Immature natural killer cell (primary cell): ENCODE measurements around the gene CLSTN1. TPM values are rescaled to one million over a fixed set of nuclear protein-coding genes. Genes with fewer than 3 reads are reported as not detected.
"Not testable (repeated sequence)": the region's sequence is repeated elsewhere in the genome, so short reads cannot be mapped to it uniquely, and the experiment has no call there.

ENCODE experiments used
- DNase-seq, 3 donors: peaks; one replicate each; pipeline ENCODE4 v3.0.0; 2022; ENCODE audit warnings: mixed read lengths in 1 of 3
- H3K27ac Mint-ChIP-seq, 6 donors: one replicate each; pipeline ENCODE4 v1.8.0; 2020; ENCODE audit warnings: mixed read lengths in 6 of 6, mild to moderate bottlenecking in 5 of 6, inconsistent platforms in 4 of 6, moderate library complexity in 3 of 6
- H3K27me3 Mint-ChIP-seq, 3 donors: one replicate each; pipeline ENCODE4 v1.8.0; 2020 to 2021; ENCODE audit warnings: low read depth in 3 of 3, mild to moderate bottlenecking in 3 of 3, mixed read lengths in 3 of 3, moderate library complexity in 3 of 3, inconsistent platforms in 1 of 3
- H3K36me3 Mint-ChIP-seq, 3 donors: one replicate each; pipeline ENCODE4 v1.8.0; 2020; ENCODE audit warnings: mixed read lengths in 3 of 3, inconsistent platforms in 2 of 3, mild to moderate bottlenecking in 2 of 3
- H3K4me1 Mint-ChIP-seq, 2 donors: one replicate each; pipeline ENCODE4 v1.8.0; 2020; ENCODE audit warnings: inconsistent platforms in 2 of 2, mild to moderate bottlenecking in 2 of 2, mixed read lengths in 2 of 2, moderate library complexity in 1 of 2
- H3K4me3 Mint-ChIP-seq, 5 donors: one replicate each; pipeline ENCODE4 v1.8.0; 2020; ENCODE audit warnings: mild to moderate bottlenecking in 5 of 5, mixed read lengths in 5 of 5, inconsistent platforms in 3 of 5, moderate library complexity in 3 of 5
- H3K9me3 Mint-ChIP-seq, 6 donors: one replicate each; pipeline ENCODE4 v1.8.0; 2020; ENCODE audit warnings: mild to moderate bottlenecking in 6 of 6, mixed read lengths in 6 of 6, inconsistent platforms in 4 of 6, moderate library complexity in 3 of 6
- polyA plus RNA-seq, 3 donors: library from polyadenylated mRNA; unstranded; fragments of 300-500 nt; fragmentation: Illumina TruSeq; gene quantifications; one replicate each; pipeline ENCODE4 v1.2.3, GENCODE V29; 2021

CLSTN1 gene
- polyA plus RNA-seq, 3 donors from 2014 or later = 7.4 to 35.7 (median 11.0) TPM

- H3K36me3 Mint-ChIP-seq = peaks cover 0 to 3% (median 3%) of the 10 kb centered on the region in 3 donors
- peaks cover 0 to 2% (median 1%) of the 10 kb centered on the region in 3 donors for H3K27me3 Mint-ChIP-seq
- DNase-seq = no peak
- H3K4me1 Mint-ChIP-seq = peaks cover 8 to 23% of the 10 kb centered on the region in 2 donors
- H3K4me3 Mint-ChIP-seq = no peak overlapping the region
- no peaks in the 10 kb centered on the region for H3K9me3 Mint-ChIP-seq
- H3K27ac Mint-ChIP-seq = no peak overlapping the region
These were observed 9.1 kb downstream of the CLSTN1 start for GRCh38 chr1:9814619-9815018.

- Mint-ChIP-seq H3K27ac (no peak overlapping the region), H3K27me3 (peaks cover 0 to 3% (median 1%) of the 10 kb centered on the region in 3 donors), H3K4me1 (peaks cover 25 to 47% of the 10 kb centered on the region in 2 donors), H3K9me3 (no peaks in the 10 kb centered on the region), H3K36me3 (peaks cover 0 to 3% (median 3%) of the 10 kb centered on the region in 3 donors), H3K4me3 (no peak overlapping the region)
- no peak for DNase-seq
These were observed 12.4 kb downstream of the CLSTN1 start for GRCh38 chr1:9811239-9811966.

- H3K27me3 Mint-ChIP-seq = peaks cover 0 to 2% (median 0%) of the 10 kb centered on the region in 3 donors
- H3K27ac Mint-ChIP-seq = peak overlapping the region in 5 of 6 donors; percentile 1 to 80 (median 66)
- peaks cover 24 to 41% of the 10 kb centered on the region in 2 donors for H3K4me1 Mint-ChIP-seq
- DNase-seq = no peak
- peak overlapping the region in 1 of 5 donors; percentile 5 for H3K4me3 Mint-ChIP-seq
- H3K9me3 Mint-ChIP-seq = no peaks in the 10 kb centered on the region
- no peaks in the 10 kb centered on the region for H3K36me3 Mint-ChIP-seq
These were observed 14.7 kb downstream of the CLSTN1 start for GRCh38 chr1:9809100-9809510.

- Mint-ChIP-seq H3K27ac (peak overlapping the region in 1 of 6 donors; percentile 18), H3K4me3 (no peak overlapping the region), H3K36me3 (no peaks in the 10 kb centered on the region), H3K4me1 (peaks cover 24 to 41% of the 10 kb centered on the region in 2 donors), H3K27me3 (peaks cover 0 to 2% (median 0%) of the 10 kb centered on the region in 3 donors), H3K9me3 (no peaks in the 10 kb centered on the region)
- DNase-seq = no peak
These were observed 15.3 kb downstream of the CLSTN1 start for GRCh38 chr1:9808459-9808858.

- peak overlapping the region in 1 of 6 donors; percentile 22 for H3K27ac Mint-ChIP-seq
- H3K27me3 Mint-ChIP-seq = peaks cover 0 to 2% (median 0%) of the 10 kb centered on the region in 3 donors
- peaks cover 24 to 44% of the 10 kb centered on the region in 2 donors for H3K4me1 Mint-ChIP-seq
- H3K9me3 Mint-ChIP-seq = no peaks in the 10 kb centered on the region
- no peak for DNase-seq
- no peak overlapping the region for H3K4me3 Mint-ChIP-seq
- H3K36me3 Mint-ChIP-seq = no peaks in the 10 kb centered on the region
These were observed 16.2 kb downstream of the CLSTN1 start for GRCh38 chr1:9807541-9807940.

GRCh38 chr1:9805972-9806371, 17.8 kb downstream of the CLSTN1 start:
- not testable (repeated sequence) for H3K27ac Mint-ChIP-seq, H3K4me3 Mint-ChIP-seq, H3K9me3 Mint-ChIP-seq, H3K27me3 Mint-ChIP-seq, DNase-seq, H3K36me3 Mint-ChIP-seq
- H3K4me1 Mint-ChIP-seq = peaks cover 30 to 52% of the 10 kb centered on the region in 2 donors

GRCh38 chr1:9805006-9805508, 18.7 kb downstream of the CLSTN1 start:
- H3K27me3 Mint-ChIP-seq = peaks cover 0 to 2% (median 2%) of the 10 kb centered on the region in 3 donors
- H3K36me3 Mint-ChIP-seq = no peaks in the 10 kb centered on the region
- H3K27ac Mint-ChIP-seq = peak overlapping the region in 1 of 6 donors; percentile 61
- no peaks in the 10 kb centered on the region for H3K9me3 Mint-ChIP-seq
- DNase-seq = no peak
- H3K4me3 Mint-ChIP-seq = no peak overlapping the region
- H3K4me1 Mint-ChIP-seq = peaks cover 31 to 52% of the 10 kb centered on the region in 2 donors

GRCh38 chr1:9803003-9803918, 20.5 kb downstream of the CLSTN1 start:
- peak overlapping the region in 1 of 6 donors; percentile 73 for H3K27ac Mint-ChIP-seq
- H3K4me1 Mint-ChIP-seq = peaks cover 30 to 52% of the 10 kb centered on the region in 2 donors
- H3K27me3 Mint-ChIP-seq, H3K4me3 Mint-ChIP-seq, H3K36me3 Mint-ChIP-seq, DNase-seq, H3K9me3 Mint-ChIP-seq: not testable (repeated sequence)

- H3K4me1 Mint-ChIP-seq = peaks cover 38 to 51% of the 10 kb centered on the region in 2 donors
- peak overlapping the region in 3 of 5 donors; percentile 2 to 50 (median 43) for H3K4me3 Mint-ChIP-seq
- H3K9me3 Mint-ChIP-seq = no peaks in the 10 kb centered on the region
- H3K36me3 Mint-ChIP-seq = peaks cover 0 to 1% (median 0%) of the 10 kb centered on the region in 3 donors
- DNase-seq = no peak
- peaks cover 2 to 3% (median 2%) of the 10 kb centered on the region in 3 donors for H3K27me3 Mint-ChIP-seq
- H3K27ac Mint-ChIP-seq = peak overlapping the region; percentile 10 to 85 (median 50)
These were observed 21.9 kb downstream of the CLSTN1 start for GRCh38 chr1:9801909-9802308.

GRCh38 chr1:9798236-9799130, 25.3 kb downstream of the CLSTN1 start:
- Mint-ChIP-seq H3K27ac (peak overlapping the region in 5 of 6 donors; percentile 18 to 76 (median 39)), H3K9me3 (no peaks in the 10 kb centered on the region), H3K4me1 (peaks cover 51 to 78% of the 10 kb centered on the region in 2 donors), H3K36me3 (peaks cover 0 to 4% (median 0%) of the 10 kb centered on the region in 3 donors), H3K27me3 (peaks cover 2 to 3% (median 2%) of the 10 kb centered on the region in 3 donors), H3K4me3 (peak overlapping the region; percentile 1 to 60 (median 22))
- no peak for DNase-seq

GRCh38 chr1:9797049-9797448, 26.7 kb downstream of the CLSTN1 start:
- Mint-ChIP-seq H3K27ac (peak overlapping the region in 4 of 6 donors; percentile 42 to 77 (median 62)), H3K36me3 (peaks cover 0 to 4% (median 0%) of the 10 kb centered on the region in 3 donors), H3K4me3 (peak overlapping the region in 2 of 5 donors; percentile 40 to 42), H3K9me3 (no peaks in the 10 kb centered on the region), H3K27me3 (peaks cover 2 to 3% (median 2%) of the 10 kb centered on the region in 3 donors), H3K4me1 (peaks cover 50 to 82% of the 10 kb centered on the region in 2 donors)
- no peak for DNase-seq

GRCh38 chr1:9794081-9794480, 29.7 kb downstream of the CLSTN1 start:
- Mint-ChIP-seq H3K36me3 (peaks cover 0 to 4% (median 0%) of the 10 kb centered on the region in 3 donors), H3K4me3 (no peak overlapping the region), H3K27me3 (peaks cover 0 to 2% (median 0%) of the 10 kb centered on the region in 3 donors), H3K27ac (peak overlapping the region in 2 of 6 donors; percentile 35 to 40), H3K4me1 (peaks cover 37 to 71% of the 10 kb centered on the region in 2 donors), H3K9me3 (no peaks in the 10 kb centered on the region)
- DNase-seq = no peak
